DMS53 treated with DMSO at 0.1 percent for 48 hours (cell line): Measurements from ENCODE around the gene DLEC1.
"Not testable (repeated sequence)": the region's sequence is repeated elsewhere in the genome, so short reads cannot be mapped to it uniquely, and the experiment has no call there.

Experiments used
- DNase-seq: peaks from one replicate; lab custom pipeline; 2025; ENCODE audit not compliant: unreplicated experiment; lab: John Stamatoyannopoulos, UW

Gene DLEC1

DNA sequence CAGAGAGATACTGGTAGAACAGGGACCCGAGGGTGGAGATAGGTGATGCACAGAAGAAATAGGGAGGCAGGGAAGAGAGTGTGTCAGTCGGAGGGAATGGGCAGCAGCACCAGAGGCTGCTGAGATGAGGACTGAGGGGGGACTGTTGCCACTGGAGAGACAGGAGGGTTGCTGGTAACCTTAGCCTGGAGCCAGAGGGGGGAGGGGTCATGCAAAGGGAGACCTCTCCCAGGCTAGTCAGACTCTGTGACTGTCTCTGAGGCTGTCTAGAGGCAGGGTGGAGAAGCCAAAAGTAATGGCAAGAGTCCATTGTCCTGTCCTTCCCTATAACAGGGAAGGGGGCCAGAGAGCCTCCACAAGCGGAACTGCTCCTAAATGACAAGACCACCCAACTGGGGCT is 2.1 kb upstream of the DLEC1 start:
- no peak for DNase-seq

DNA sequence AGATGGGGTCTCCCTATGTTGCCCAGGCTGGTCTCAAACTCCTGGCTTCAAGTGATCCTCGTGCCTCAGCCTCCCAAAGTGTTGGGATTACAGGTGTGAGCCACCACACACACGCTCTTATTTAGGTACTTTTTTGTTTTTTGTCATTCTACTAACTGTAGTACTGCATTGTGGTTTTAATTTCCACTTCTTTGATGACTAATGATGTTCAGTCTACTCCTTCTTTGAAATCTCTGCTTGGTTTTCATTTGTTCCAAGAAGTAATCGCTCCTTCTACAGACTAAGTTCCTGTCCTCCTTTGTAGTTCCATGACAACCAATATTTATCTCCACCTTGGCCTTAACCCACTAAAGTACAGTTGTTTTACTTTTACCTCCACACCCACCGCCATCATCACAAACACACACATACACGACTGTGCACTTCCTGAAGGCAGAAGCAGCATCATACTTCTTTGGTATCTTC is 529 bp upstream of the DLEC1 start:
- no peak for DNase-seq

- no peak for DNase-seq
These were observed 872 bp downstream of the DLEC1 start for GRCh38 chr3:38039899-38040261.

- DNase-seq: no peak
These were observed 1.4 kb downstream of the DLEC1 start for GRCh38 chr3:38040401-38040800.

- no peak for DNase-seq
These were observed 4.5 kb downstream of the DLEC1 start for GRCh38 chr3:38043486-38043885.

DNA sequence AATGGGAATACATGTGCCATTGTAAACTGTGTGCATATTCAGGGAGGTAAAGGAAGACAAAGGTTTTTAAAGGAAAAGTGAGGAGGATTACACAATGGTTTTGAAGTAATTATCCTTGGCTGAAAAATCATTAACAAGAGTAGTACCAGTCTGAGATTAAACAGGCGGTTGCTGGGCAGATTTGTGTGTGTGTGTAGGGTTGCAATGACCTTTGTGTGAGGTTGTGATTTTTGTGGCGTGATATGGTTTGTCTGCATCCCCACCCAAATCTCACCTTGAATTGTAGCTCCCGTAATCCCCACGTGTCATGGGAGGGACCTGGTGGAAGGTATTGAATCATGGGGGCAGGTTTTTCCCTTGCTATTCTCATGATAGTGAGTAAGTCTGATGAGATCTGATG is 7.0 kb downstream of the DLEC1 start:
- no peak for DNase-seq

DNA sequence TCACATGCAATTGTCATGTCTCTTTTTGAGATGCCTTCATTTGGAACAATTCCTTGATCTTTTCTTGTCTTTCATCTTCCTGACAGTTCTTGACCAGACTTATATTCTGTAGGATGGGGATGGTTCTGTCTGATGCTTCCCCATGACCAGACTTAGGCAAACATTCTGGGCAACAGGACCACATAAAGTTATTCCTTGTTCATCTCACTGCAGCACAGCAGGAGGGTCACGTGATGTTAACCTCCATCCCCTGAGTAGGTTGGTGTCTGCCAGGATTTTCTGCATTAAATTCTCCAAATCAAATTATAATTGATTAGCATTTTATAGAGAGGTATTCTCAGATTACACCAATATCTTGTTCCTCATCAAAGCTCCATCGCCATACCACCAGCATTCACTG is 7.8 kb downstream of the DLEC1 start:
- no peak for DNase-seq

DNA sequence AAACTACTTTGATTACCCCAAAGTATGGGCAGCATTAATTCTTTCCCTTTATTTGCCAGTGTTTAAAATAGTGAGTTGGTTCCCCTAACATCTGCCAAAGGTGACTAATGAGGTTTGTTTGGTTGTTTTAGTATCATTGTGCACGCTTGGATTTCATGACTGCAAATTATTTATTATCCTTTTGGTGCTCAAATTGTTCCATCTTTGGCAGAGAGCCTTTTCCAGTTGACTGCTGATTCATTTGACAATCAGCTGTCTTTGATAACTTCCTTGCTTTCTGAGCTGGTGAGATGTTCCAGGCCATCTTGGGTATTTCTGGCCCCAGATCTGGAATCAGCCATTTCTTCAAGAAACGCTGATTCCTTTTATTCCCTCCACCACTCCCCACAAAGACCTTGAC is 8.9 kb downstream of the DLEC1 start:
- DNase-seq: no peak

GRCh38 chr3:38049358-38050126 is 10.5 kb downstream of the DLEC1 start:
- no peak for DNase-seq

- DNase-seq: no peak
These were observed 12.1 kb downstream of the DLEC1 start for GRCh38 chr3:38051131-38051530.

GRCh38 chr3:38053286-38053685 is 14.3 kb downstream of the DLEC1 start:
- DNase-seq: not testable (repeated sequence)

DNA sequence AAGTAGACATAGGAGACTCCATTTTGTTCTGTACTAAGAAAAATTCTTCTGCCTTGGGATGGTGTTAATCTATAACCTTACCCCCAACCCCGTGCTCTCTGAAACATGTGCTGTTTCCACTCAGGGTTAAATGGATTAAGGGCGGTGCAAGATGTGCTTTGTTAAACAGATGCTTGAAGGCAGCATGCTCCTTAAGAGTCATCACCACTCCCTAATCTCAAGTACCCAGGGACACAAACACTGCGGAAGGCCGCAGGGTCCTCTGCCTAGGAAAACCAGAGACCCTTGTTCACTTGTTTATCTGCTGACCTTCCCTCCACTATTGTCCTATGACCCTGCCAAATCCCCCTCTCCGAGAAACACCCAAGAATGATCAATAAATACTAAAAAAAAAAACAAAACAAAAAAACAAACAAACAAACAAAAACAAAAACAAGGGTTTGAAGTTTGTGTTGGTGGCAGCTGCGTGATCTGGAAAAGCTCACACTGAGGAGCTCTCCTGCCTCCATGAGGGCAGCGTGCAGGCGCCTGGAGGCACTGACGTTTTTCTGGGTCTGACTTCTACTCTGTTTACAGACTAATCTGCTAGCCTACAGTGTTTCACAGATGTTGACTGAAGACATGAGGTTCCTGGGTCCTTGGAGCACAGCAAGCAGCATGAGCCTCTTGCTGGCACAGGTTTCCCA is 14.9 kb downstream of the DLEC1 start:
- not testable (repeated sequence) for DNase-seq

- no peak for DNase-seq
These were observed 15.5 kb downstream of the DLEC1 start for GRCh38 chr3:38054499-38055001.

DNA sequence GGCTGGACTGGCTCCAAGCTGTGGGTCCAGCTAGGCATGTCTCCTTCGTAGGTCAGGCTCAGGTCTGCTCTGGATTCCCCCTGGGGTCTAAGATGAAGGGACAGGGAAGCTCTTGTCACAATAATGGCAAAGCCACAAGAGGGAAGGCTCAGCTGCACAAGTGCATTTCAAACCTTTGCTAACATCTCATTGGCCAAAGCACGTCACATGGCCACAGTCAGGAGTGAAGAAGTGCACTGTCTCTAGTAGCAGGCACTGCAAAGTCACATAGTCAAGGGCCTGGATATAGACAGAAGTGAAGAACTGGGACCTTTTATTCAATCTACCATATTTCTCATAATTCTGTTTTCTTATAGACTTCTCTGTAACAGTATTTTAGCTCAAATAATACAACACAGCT is 20.1 kb downstream of the DLEC1 start:
- DNase-seq: no peak

DNA sequence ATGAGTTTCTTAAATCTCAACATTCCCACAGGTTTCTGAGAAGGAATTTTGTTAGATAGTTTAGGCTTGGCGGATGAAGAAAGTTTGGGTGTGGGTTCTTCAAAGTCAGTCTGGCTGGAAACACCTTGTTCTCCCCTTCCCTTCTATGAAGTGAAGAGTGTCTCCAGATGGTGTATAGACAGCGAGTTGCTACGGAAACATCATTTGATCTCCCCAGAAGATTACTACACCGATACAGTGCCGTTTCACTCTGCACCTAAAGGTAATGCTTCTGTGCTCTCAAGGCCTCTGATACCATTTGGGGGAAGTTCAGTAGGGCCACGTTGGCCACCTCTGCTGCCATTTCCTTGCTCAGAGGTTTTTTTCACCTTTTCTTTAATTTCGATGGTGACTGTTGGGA is 20.6 kb downstream of the DLEC1 start:
- no peak for DNase-seq

- DNase-seq: no peak
These were observed 23.8 kb downstream of the DLEC1 start for GRCh38 chr3:38062809-38063208.

- DNase-seq: not testable (repeated sequence)
These were observed 25.4 kb downstream of the DLEC1 start for GRCh38 chr3:38064453-38064852.

- DNase-seq: no peak
These were observed 28.7 kb downstream of the DLEC1 start for GRCh38 chr3:38067508-38068233.

DNA sequence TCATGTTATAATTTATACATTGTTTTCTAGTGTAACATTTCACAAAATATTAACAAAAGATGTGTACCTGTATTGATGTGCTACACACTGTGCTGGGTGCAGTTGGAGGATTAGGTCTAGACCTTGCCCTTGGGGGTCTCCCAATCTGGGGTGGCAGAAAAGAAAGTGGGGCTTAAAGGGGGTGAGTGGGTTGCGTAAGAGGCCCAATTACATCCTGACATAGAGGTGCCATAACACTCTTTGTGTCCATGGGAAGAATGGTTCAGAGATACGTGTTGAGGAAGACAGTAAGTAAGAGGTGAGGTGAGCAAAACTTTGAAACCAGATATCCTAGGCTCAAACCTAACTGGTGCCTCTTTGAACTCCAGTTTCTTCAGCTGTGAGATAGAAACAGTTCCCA is 31.0 kb downstream of the DLEC1 start:
- DNase-seq: no peak

DNA sequence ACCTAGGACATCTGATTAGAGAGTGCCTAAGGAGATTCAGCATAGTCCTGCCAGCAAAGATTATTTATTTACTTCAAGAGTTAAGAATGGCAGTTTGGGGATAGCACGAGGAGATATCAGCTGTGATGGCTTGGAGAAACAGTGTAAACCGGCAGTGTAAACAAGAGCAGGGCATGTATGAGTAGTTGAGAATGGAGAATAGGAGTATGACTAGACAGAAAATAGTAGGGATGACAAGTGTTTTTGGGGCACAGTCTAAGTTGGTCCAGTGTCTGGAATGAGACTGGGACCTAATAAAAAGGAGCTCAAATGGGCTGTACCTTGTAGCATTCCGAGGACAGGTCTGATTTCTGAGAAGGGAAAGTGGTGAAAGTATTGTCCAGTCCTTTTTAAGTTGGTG is 38.1 kb downstream of the DLEC1 start:
- not testable (repeated sequence) for DNase-seq

DNA sequence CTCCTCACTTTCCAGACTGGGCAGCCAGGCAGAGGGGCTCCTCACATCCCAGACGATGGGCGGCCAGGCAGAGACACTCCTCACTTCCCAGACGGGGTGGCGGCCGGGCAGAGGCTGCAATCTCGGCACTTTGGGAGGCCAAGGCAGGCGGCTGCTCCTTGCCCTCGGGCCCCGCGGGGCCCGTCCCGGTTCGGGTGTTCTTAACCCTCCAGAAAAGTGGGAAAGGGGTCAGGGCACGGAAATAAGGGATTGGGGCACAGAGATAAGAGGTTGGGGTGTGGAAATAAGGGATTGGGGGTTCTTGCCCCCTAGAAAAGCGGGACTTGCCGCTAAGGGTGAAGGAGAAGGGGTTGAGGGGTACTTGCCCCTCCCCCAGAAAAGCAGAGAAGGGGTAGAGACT is 43.3 kb downstream of the DLEC1 start:
- DNase-seq: not testable (repeated sequence)

- not testable (repeated sequence) for DNase-seq
These were observed 44.2 kb downstream of the DLEC1 start for GRCh38 chr3:38083254-38083653.
